ENCODE results near the gene CUL9. TPM values are rescaled to one million over a fixed set of nuclear protein-coding genes. Genes with fewer than 3 reads are reported as not detected.

The CUL9 gene
- total RNA-seq, 1 experiment from 2014 or later = 25.7 TPM

- DNase-seq (ENCODE audit: low read depth) = no peak
Observed at GRCh38 chr6:43254138-43254817, 72.3 kb downstream of the CUL9 start.

GRCh38 chr6:43254846-43255245 is 72.8 kb downstream of the CUL9 start:
- DNase-seq (ENCODE audit: low read depth) = no peak

- DNase-seq (ENCODE audit: low read depth) = no peak
Observed at GRCh38 chr6:43255408-43256054, 73.5 kb downstream of the CUL9 start.

- no peak for DNase-seq (ENCODE audit: low read depth)
Observed at GRCh38 chr6:43256670-43257366, 74.8 kb downstream of the CUL9 start.

GRCh38 chr6:43257367-43258145 is 75.6 kb downstream of the CUL9 start:
- DNase-seq (ENCODE audit: low read depth) = no peak

GRCh38 chr6:43258180-43258579 is 76.2 kb downstream of the CUL9 start:
- no peak for DNase-seq (ENCODE audit: low read depth)

GRCh38 chr6:43258807-43259686 is 77.1 kb downstream of the CUL9 start:
- DNase-seq (ENCODE audit: low read depth) = no peak

- DNase-seq (ENCODE audit: low read depth) = no peak
Observed at GRCh38 chr6:43260791-43261190, 78.8 kb downstream of the CUL9 start.

- DNase-seq (ENCODE audit: low read depth) = no peak
Observed at GRCh38 chr6:43261198-43261597, 79.2 kb downstream of the CUL9 start.

- DNase-seq (ENCODE audit: low read depth) = no peak
Observed at GRCh38 chr6:43262000-43262779, 80.2 kb downstream of the CUL9 start.

- no peak for DNase-seq (ENCODE audit: low read depth)
Observed at GRCh38 chr6:43262780-43263313, 80.9 kb downstream of the CUL9 start.

- DNase-seq (ENCODE audit: low read depth) = peak; percentile 56
Observed at GRCh38 chr6:43263314-43264178, 81.5 kb downstream of the CUL9 start.

GRCh38 chr6:43264599-43265145 is 82.7 kb downstream of the CUL9 start:
- DNase-seq (ENCODE audit: low read depth) = no peak

GRCh38 chr6:43265564-43265963 is 83.6 kb downstream of the CUL9 start:
- DNase-seq (ENCODE audit: low read depth) = no peak

- DNase-seq (ENCODE audit: low read depth) = no peak
Observed at GRCh38 chr6:43267619-43268354, 85.8 kb downstream of the CUL9 start.

GRCh38 chr6:43268355-43268700 is 86.3 kb downstream of the CUL9 start:
- DNase-seq (ENCODE audit: low read depth) = no peak

- DNase-seq (ENCODE audit: low read depth) = no peak
Observed at GRCh38 chr6:43268782-43269272, 86.8 kb downstream of the CUL9 start.

All from LHCN-M2 (cell line).